Measurements from ENCODE around the gene RAB14. TPM values are rescaled to one million over a fixed set of nuclear protein-coding genes. Genes with fewer than 3 reads are reported as not detected.
"Not testable (repeated sequence)": the region's sequence is repeated elsewhere in the genome, so short reads cannot be mapped to it uniquely, and the experiment has no call there.

The RAB14 gene
- total RNA-seq, 1 experiment from 2014 or later: 49.5 TPM

GRCh38 chr9:121138973-121139372 is 62.7 kb downstream of the RAB14 start:
- Histone ChIP-seq H3K9me3 (ENCODE audit: low read length) (no peaks in the 10 kb centered on the region), H4K20me1 (ENCODE audit: insufficient read depth, low read depth, low read length) (no peaks in the 10 kb centered on the region), H3K27me3 (ENCODE audit: low read length) (no peaks in the 10 kb centered on the region), H3K9me2 (replicated peaks; ENCODE audit: insufficient read depth, low read length) (no peaks in the 10 kb centered on the region), H3K9ac (ENCODE audit: low read length) (no peak overlapping the region), H3K4me1 (ENCODE audit: low read length) (no peaks in the 10 kb centered on the region), H3K27ac (ENCODE audit: low read length) (no peak overlapping the region), H3K4me2 (ENCODE audit: low read depth, low read length, poor library complexity, severe bottlenecking) (no peak overlapping the region), H2AFZ (ENCODE audit: low read length) (no peak overlapping the region), H3K36me3 (ENCODE audit: insufficient read depth, low read length) (peaks cover 89% of the 10 kb centered on the region), H3K79me2 (ENCODE audit: low read length) (peaks cover 49% of the 10 kb centered on the region), H3K4me3 (ENCODE audit: low read length) (no peak overlapping the region)
- DNase-seq: no peak

DNA sequence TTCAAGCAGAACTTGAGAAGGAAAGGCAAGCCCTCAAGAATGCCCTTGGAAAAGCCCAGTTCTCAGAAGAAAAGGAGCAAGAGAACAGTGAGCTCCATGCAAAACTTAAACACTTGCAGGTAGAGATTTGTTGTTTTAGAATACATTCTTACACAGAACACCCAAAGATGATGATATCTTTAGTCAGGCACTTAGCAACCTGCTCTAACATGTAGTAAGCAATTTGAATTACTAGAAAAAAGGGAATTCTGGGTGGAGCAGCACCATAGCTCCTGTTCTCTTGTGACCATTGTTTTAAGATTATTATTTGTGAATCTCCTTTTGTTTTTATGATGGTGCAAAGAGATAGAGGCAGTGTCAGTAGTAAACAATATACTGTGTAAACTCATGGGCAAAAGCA is 63.1 kb downstream of the RAB14 start:
- H3K9me2 ChIP-seq (replicated peaks; ENCODE audit: insufficient read depth, low read length): no peaks in the 10 kb centered on the region
- H3K36me3 ChIP-seq (ENCODE audit: insufficient read depth, low read length): peaks cover 89% of the 10 kb centered on the region
- H3K79me2 ChIP-seq (ENCODE audit: low read length): peaks cover 52% of the 10 kb centered on the region
- no peaks in the 10 kb centered on the region for H3K9me3 ChIP-seq (ENCODE audit: low read length)
- no peak overlapping the region for H3K27ac ChIP-seq (ENCODE audit: low read length)
- H4K20me1 ChIP-seq (ENCODE audit: insufficient read depth, low read depth, low read length): no peaks in the 10 kb centered on the region
- H3K4me2 ChIP-seq (ENCODE audit: low read depth, low read length, poor library complexity, severe bottlenecking): no peak overlapping the region
- no peak overlapping the region for H3K4me3 ChIP-seq (ENCODE audit: low read length)
- no peak for DNase-seq
- no peaks in the 10 kb centered on the region for H3K27me3 ChIP-seq (ENCODE audit: low read length)
- H3K9ac ChIP-seq (ENCODE audit: low read length): no peak overlapping the region
- no peaks in the 10 kb centered on the region for H3K4me1 ChIP-seq (ENCODE audit: low read length)
- no peak overlapping the region for H2AFZ ChIP-seq (ENCODE audit: low read length)

DNA sequence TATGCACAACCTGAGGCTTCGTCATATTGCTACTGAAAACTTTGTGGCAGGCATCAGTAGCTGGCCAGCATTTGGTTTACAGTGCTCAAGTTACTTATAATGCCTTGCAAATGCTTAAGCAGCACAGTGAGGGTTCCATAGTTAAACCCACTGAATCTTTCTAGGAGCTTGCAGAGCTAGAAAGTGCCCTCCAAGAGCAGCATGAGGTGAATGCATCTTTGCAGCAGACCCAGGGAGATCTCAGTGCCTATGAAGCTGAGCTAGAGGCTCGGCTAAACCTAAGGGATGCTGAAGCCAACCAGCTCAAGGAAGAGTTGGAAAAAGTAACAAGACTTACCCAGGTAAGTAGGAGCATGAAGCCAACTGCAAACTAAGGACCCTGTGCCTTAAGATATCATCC is 66.0 kb downstream of the RAB14 start:
- DNase-seq: no peak

DNA sequence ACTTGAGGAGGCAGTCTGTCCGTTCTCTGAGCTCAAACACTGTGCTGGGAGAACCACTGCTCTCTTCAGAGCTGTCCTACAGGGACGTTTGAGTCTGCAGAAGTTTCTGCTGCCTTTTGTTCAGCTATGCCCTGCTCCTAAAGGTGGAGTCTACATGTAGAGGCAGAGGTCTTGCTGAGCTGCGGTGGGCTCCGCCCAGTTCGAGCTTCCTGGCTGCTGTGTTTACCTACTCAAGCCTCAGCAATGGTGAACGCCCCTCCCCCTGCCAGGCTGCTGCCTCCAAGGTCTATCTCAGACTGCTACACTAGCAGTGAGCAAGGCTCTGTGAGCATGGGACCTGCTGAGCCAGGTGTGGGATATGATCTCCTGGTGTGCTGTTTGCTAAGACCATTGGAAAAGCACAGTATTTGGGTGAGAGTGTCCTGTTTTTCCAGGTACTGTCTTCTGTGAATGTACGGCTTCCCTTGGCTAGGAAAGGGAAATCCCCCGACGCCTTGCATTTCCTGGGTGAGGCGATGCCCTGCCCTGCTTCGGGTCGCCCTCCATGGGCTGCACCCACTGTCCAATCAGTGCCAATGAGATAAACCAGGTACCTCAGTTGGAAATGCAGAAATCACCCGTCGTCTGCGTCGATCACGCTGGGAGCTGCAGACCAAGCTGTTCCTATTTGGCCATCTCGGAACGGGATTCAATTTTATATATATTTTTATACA is 68.4 kb downstream of the RAB14 start:
- H3K4me2 ChIP-seq (ENCODE audit: low read depth, low read length, poor library complexity, severe bottlenecking): no peak overlapping the region
- DNase-seq: no peak
- no peak overlapping the region for H3K9ac ChIP-seq (ENCODE audit: low read length)
- H2AFZ ChIP-seq (ENCODE audit: low read length): no peak overlapping the region
- peaks cover 62% of the 10 kb centered on the region for H3K79me2 ChIP-seq (ENCODE audit: low read length)
- peaks cover 8% of the 10 kb centered on the region for H3K4me1 ChIP-seq (ENCODE audit: low read length)
- peaks cover 37% of the 10 kb centered on the region for H3K36me3 ChIP-seq (ENCODE audit: insufficient read depth, low read length)
- H4K20me1 ChIP-seq (ENCODE audit: insufficient read depth, low read depth, low read length): no peaks in the 10 kb centered on the region
- H3K9me2 ChIP-seq (replicated peaks; ENCODE audit: insufficient read depth, low read length): no peaks in the 10 kb centered on the region
- no peak overlapping the region for H3K4me3 ChIP-seq (ENCODE audit: low read length)
- H3K27ac ChIP-seq (ENCODE audit: low read length): no peak overlapping the region
- no peaks in the 10 kb centered on the region for H3K27me3 ChIP-seq (ENCODE audit: low read length)
- H3K9me3 ChIP-seq (ENCODE audit: low read length): no peaks in the 10 kb centered on the region

More for the DNA sequence above, 66.0 kb downstream of the RAB14 start:
- H3K4me3 ChIP-seq (ENCODE audit: low read length): no peak overlapping the region
- H3K9me3 ChIP-seq (ENCODE audit: low read length): no peaks in the 10 kb centered on the region
- peaks cover 61% of the 10 kb centered on the region for H3K36me3 ChIP-seq (ENCODE audit: insufficient read depth, low read length)
- no peaks in the 10 kb centered on the region for H3K27me3 ChIP-seq (ENCODE audit: low read length)
- no peak overlapping the region for H3K4me2 ChIP-seq (ENCODE audit: low read depth, low read length, poor library complexity, severe bottlenecking)
- H2AFZ ChIP-seq (ENCODE audit: low read length): no peak overlapping the region
- H3K9ac ChIP-seq (ENCODE audit: low read length): no peak overlapping the region
- no peaks in the 10 kb centered on the region for H3K9me2 ChIP-seq (replicated peaks; ENCODE audit: insufficient read depth, low read length)
- H3K79me2 ChIP-seq (ENCODE audit: low read length): peaks cover 65% of the 10 kb centered on the region
- H4K20me1 ChIP-seq (ENCODE audit: insufficient read depth, low read depth, low read length): no peaks in the 10 kb centered on the region
- H3K4me1 ChIP-seq (ENCODE audit: low read length): no peaks in the 10 kb centered on the region
- H3K27ac ChIP-seq (ENCODE audit: low read length): no peak overlapping the region

GRCh38 chr9:121129384-121129783 is 72.3 kb downstream of the RAB14 start:
- peaks cover 31% of the 10 kb centered on the region for H3K36me3 ChIP-seq (ENCODE audit: insufficient read depth, low read length)
- peaks cover 65% of the 10 kb centered on the region for H3K79me2 ChIP-seq (ENCODE audit: low read length)
- not testable (repeated sequence) for H3K4me2 ChIP-seq (ENCODE audit: low read depth, low read length, poor library complexity, severe bottlenecking); H3K9me2 ChIP-seq (replicated peaks; ENCODE audit: insufficient read depth, low read length); H3K9me3 ChIP-seq (ENCODE audit: low read length); H3K9ac ChIP-seq (ENCODE audit: low read length); H3K27ac ChIP-seq (ENCODE audit: low read length); H2AFZ ChIP-seq (ENCODE audit: low read length); H3K4me1 ChIP-seq (ENCODE audit: low read length); H3K27me3 ChIP-seq (ENCODE audit: low read length); H4K20me1 ChIP-seq (ENCODE audit: insufficient read depth, low read depth, low read length); H3K4me3 ChIP-seq (ENCODE audit: low read length); DNase-seq

Small RNAs within 50 kb of the gene (small RNA-seq; reads per million reads assigned to genes)
- not detected for gene RN7SL181P

Other genes with a start within 250 kb of the RAB14 start
- gene C5, start 151.6 kb downstream of the RAB14 start, total RNA-seq (2014; rRNA removed; shearing (Covaris generic); ENCODE audit: low replicate concordance): 6.2 and 10.2 TPM in 2 replicates
- 81.7 and 94.6 TPM in 2 replicates for gene CNTRL, start 126.9 kb downstream of the RAB14 start, total RNA-seq (2014; rRNA removed; shearing (Covaris generic); ENCODE audit: low replicate concordance)
- 33.7 and 36.7 TPM in 2 replicates for gene GSN, start 66.3 kb upstream of the RAB14 start, total RNA-seq (2014; rRNA removed; shearing (Covaris generic); ENCODE audit: low replicate concordance)
- 16.4 and 33.1 TPM in 2 replicates for gene STOM, start 168.4 kb upstream of the RAB14 start, total RNA-seq (2014; rRNA removed; shearing (Covaris generic); ENCODE audit: low replicate concordance)